PC-9 (cell line): ENCODE results near the gene DCAF15. TPM values are rescaled to one million over a fixed set of nuclear protein-coding genes. Genes with fewer than 3 reads are reported as not detected.

ENCODE experiments used
- BruUV-seq: library from RNA; stranded (reverse); fragments of 400-500 nt; replicated peaks from 2 replicates; lab custom pipeline; 2021; lab: Mats Ljungman, UMichigan
- CTCF ChIA-PET: fragments of 300-600 bp; sonication (Branson Sonifier 250); formaldehyde crosslinking; loops from one replicate; lab custom pipeline; 2022; ENCODE audit warnings: antibody characterized with exemption; lab: Charles Lee
- POLR2A ChIA-PET: fragments of 300-600 bp; sonication (Branson Sonifier 250); formaldehyde crosslinking; loops from one replicate; lab custom pipeline; 2022; ENCODE audit warnings: antibody characterized with exemption; ENCODE audit not compliant: unreplicated experiment; lab: Charles Lee
- DNase-seq, 2 experiments: peaks; one replicate each; pipeline versions ENCODE4 v3.0.0 to v3.0.0-alpha.2; 2015 to 2022; ENCODE audit warnings: mixed read lengths in 1 of 2
- H2AFZ ChIP-seq: fragments of 200-600 bp; sonication (generic); 2 replicates; pipeline ENCODE4 v1.8.1; 2017; ENCODE audit warnings: antibody characterized with exemption
- H3F3A ChIP-seq: fragments of 200-600 bp; sonication (generic); 2 replicates; pipeline ENCODE4 v1.8.1; 2017; ENCODE audit warnings: antibody characterized with exemption, mild to moderate bottlenecking, low read depth; ENCODE audit not compliant: insufficient read depth
- H3K27ac ChIP-seq: fragments of 200-600 bp; sonication (generic); 2 replicates; pipeline ENCODE4 v1.6.1; 2016; ENCODE audit warnings: mixed run types
- H3K27me3 ChIP-seq: fragments of 200-600 bp; sonication (generic); 2 replicates; pipeline ENCODE4 v1.6.1; 2016; ENCODE audit warnings: low read depth, mixed run types; ENCODE audit not compliant: insufficient read depth
- H3K36me3 ChIP-seq: fragments of 200-600 bp; sonication (generic); 2 replicates; pipeline ENCODE4 v1.6.1; 2016; ENCODE audit warnings: low read depth, mixed run types
- H3K4me1 ChIP-seq: fragments of 200-600 bp; sonication (generic); replicated peaks from 2 replicates; pipeline ENCODE4 v1.6.1; 2016; ENCODE audit warnings: mixed run types; ENCODE audit not compliant: insufficient read depth
- H3K4me2 ChIP-seq: fragments of 200-600 bp; sonication (generic); 2 replicates; pipeline ENCODE4 v1.6.1; 2017; ENCODE audit warnings: mixed run types
- H3K4me3 ChIP-seq: fragments of 200-600 bp; sonication (generic); 2 replicates; pipeline ENCODE4 v1.6.1; 2016; ENCODE audit warnings: mixed run types
- H3K79me2 ChIP-seq: fragments of 200-600 bp; sonication (generic); 2 replicates; pipeline ENCODE4 v1.6.1; 2017; ENCODE audit warnings: low read depth, mixed run types
- H3K9me2 ChIP-seq: fragments of 200-600 bp; sonication (generic); 2 replicates; pipeline ENCODE4 v1.8.1; 2017; ENCODE audit warnings: mild to moderate bottlenecking; ENCODE audit not compliant: insufficient read depth
- H3K9me3 ChIP-seq: fragments of 200-600 bp; sonication (generic); 2 replicates; pipeline ENCODE4 v1.8.1; 2016; ENCODE audit warnings: low read depth; ENCODE audit not compliant: insufficient read depth
- H4K20me1 ChIP-seq: fragments of 200-600 bp; sonication (generic); 2 replicates; pipeline ENCODE4 v1.8.1; 2017; ENCODE audit not compliant: insufficient read depth
- CTCF ChIP-seq: fragments of 200-600 bp; sonication (generic); conservative IDR thresholded peaks from 2 replicates; pipeline ENCODE4 v1.6.1; 2017; ENCODE audit warnings: mixed run types, antibody characterized with exemption, mild to moderate bottlenecking, moderate library complexity
- EZH2 ChIP-seq: fragments of 200-600 bp; sonication (generic); IDR thresholded peaks from 2 replicates; pipeline ENCODE4 v1.8.0; 2017; ENCODE audit warnings: antibody characterized with exemption, low read depth
- intact Hi-C: fragments of 100-400 bp; cut with micrococcal nuclease; formaldehyde crosslinking; loops from one replicate; pipeline ENCODE4 v1.10.0; 2022; ENCODE audit not compliant: unreplicated experiment
- total RNA-seq: library from RNA; stranded (reverse); gene quantifications from 2 replicates; pipeline ENCODE4 v1.2.3, GENCODE V29; 2021

The DCAF15 gene
- total RNA-seq, 1 experiment from 2014 or later = 35.3 TPM

DNA sequence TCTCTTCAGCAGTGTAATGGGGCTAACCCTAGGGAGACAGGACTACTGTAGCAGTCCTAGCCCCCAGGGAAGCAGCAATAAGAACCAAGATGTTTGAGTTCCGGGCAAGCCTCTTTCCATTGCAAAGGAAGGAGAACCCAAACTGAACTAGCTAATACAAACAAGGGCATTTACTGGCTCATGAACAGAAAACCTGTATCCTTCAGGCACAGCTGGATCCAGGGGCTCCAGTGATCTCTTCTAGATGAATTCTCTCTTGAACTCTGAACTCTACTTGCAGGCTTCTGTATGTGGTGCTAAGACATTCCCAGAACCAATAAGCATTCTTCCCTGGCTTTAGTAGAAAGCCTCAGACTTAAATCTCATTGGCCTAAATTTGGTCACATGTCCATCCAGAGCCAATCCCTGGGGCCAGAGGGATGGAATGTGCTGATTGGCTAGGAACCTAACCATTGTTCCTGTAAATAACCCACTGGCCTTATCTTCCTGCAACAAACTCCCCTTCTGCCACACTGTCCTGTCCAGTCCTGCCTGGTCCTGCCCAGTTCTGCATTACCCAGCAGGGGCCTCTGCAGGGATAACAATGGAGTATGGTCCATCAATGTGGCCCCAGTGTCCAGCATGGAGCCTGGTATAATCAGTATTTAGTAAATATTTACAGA is 10.2 kb upstream of the DCAF15 start:
- BruUV-seq = no TSS peak
- intact Hi-C loops = no loop called here
- H3K4me1 ChIP-seq = no peaks in the 10 kb centered on the region
- H3K4me3 ChIP-seq = no peak overlapping the region
- H4K20me1 ChIP-seq = no peaks in the 10 kb centered on the region
- CTCF ChIA-PET = no interaction called here
- H3K4me2 ChIP-seq = no peak overlapping the region
- no peak for TF ChIP-seq CTCF
- no peak for TF ChIP-seq EZH2
- no peaks in the 10 kb centered on the region for H3K27me3 ChIP-seq
- H3K9me2 ChIP-seq = no peaks in the 10 kb centered on the region
- H3K36me3 ChIP-seq = no peaks in the 10 kb centered on the region
- POLR2A ChIA-PET = no interaction called here
- H3K27ac ChIP-seq = no peak overlapping the region
- H3K79me2 ChIP-seq = no peaks in the 10 kb centered on the region
- H3K9me3 ChIP-seq = no peaks in the 10 kb centered on the region
- no peak overlapping the region for H2AFZ ChIP-seq
- no peak for DNase-seq
- H3F3A ChIP-seq = 0 out of 2 replicates have a peak, but pooled peaks cover 6% of the 10 kb centered on the region

- Histone ChIP-seq H3F3A (no peaks in the 10 kb centered on the region), H3K9me3 (no peaks in the 10 kb centered on the region), H4K20me1 (no peaks in the 10 kb centered on the region), H2AFZ (no peak overlapping the region), H3K9me2 (no peaks in the 10 kb centered on the region), H3K27me3 (no peaks in the 10 kb centered on the region), H3K27ac (no peak overlapping the region), H3K4me1 (no peaks in the 10 kb centered on the region), H3K36me3 (no peaks in the 10 kb centered on the region), H3K4me3 (no peak overlapping the region), H3K79me2 (no peaks in the 10 kb centered on the region), H3K4me2 (no peak overlapping the region)
- no peak for DNase-seq
- intact Hi-C loops = no loop called here
- POLR2A ChIA-PET = no interaction called here
- CTCF ChIA-PET = no interaction called here
- BruUV-seq = no TSS peak
- no peak for TF ChIP-seq CTCF
- TF ChIP-seq EZH2 = no peak
These were observed 5.9 kb upstream of the DCAF15 start for GRCh38 chr19:13946414-13946813.

- DNase-seq = no peak
- Histone ChIP-seq H3K36me3 (no peaks in the 10 kb centered on the region), H3K4me1 (peaks cover 6% of the 10 kb centered on the region), H2AFZ (no peak overlapping the region), H4K20me1 (peaks cover 8% of the 10 kb centered on the region), H3K27me3 (no peaks in the 10 kb centered on the region), H3K27ac (no peak overlapping the region), H3K4me3 (no peak overlapping the region), H3K9me3 (no peaks in the 10 kb centered on the region), H3F3A (no peaks in the 10 kb centered on the region), H3K4me2 (no peak overlapping the region), H3K9me2 (no peaks in the 10 kb centered on the region), H3K79me2 (peaks cover 18% of the 10 kb centered on the region)
- intact Hi-C loops = no loop called here
- CTCF ChIA-PET = no interaction called here
- no TSS peak for BruUV-seq
- TF ChIP-seq EZH2 = no peak
- no peak for TF ChIP-seq CTCF
- POLR2A ChIA-PET = no interaction called here
These were observed 1.3 kb upstream of the DCAF15 start for GRCh38 chr19:13951043-13951442.
